MCF 10A (cell line): ENCODE measurements around the gene AGPAT4. TPM values are rescaled to one million over a fixed set of nuclear protein-coding genes. Genes with fewer than 3 reads are reported as not detected.

Source experiments
- BruUV-seq: library from RNA; stranded (reverse); fragments of 400-500 nt; replicated peaks from 2 replicates; lab custom pipeline; 2021; lab: Mats Ljungman, UMichigan
- CTCF ChIA-PET: fragments of 300-600 bp; sonication (Branson Sonifier 250); formaldehyde crosslinking; extraction: SDS; loops from one replicate; lab custom pipeline; 2021; ENCODE audit warnings: antibody characterized with exemption, inconsistent platforms; lab: Yijun Ruan, JAX
- POLR2A ChIA-PET: fragments of 300-600, 350-650 bp; sonication (Branson Sonifier 250); formaldehyde crosslinking; extraction: SDS; loops from one replicate; lab custom pipeline; 2020; ENCODE audit warnings: antibody characterized with exemption, inconsistent platforms; lab: Yijun Ruan, JAX
- DNase-seq: peaks from one replicate; pipeline ENCODE4 v3.0.0-alpha.2; 2018; ENCODE audit not compliant: unreplicated experiment
- H3K27ac Mint-ChIP-seq: one replicate; pipeline ENCODE4 v1.8.0; 2022; ENCODE audit warnings: mild to moderate bottlenecking, low read depth, mixed read lengths; ENCODE audit not compliant: unreplicated experiment
- H3K27me3 Mint-ChIP-seq: one replicate; pipeline ENCODE4 v1.8.0; 2022; ENCODE audit warnings: mixed read lengths; ENCODE audit not compliant: insufficient read depth, unreplicated experiment
- H3K36me3 Mint-ChIP-seq: one replicate; pipeline ENCODE4 v1.8.0; 2022; ENCODE audit warnings: mild to moderate bottlenecking, moderate library complexity, mixed read lengths; ENCODE audit not compliant: insufficient read depth, unreplicated experiment
- H3K4me1 Mint-ChIP-seq: one replicate; pipeline ENCODE4 v1.8.0; 2022; ENCODE audit warnings: mixed read lengths; ENCODE audit not compliant: insufficient read depth, unreplicated experiment
- H3K4me3 Mint-ChIP-seq: one replicate; pipeline ENCODE4 v1.8.0; 2022; ENCODE audit warnings: mild to moderate bottlenecking, moderate library complexity, mixed read lengths; ENCODE audit not compliant: unreplicated experiment
- H3K9me3 Mint-ChIP-seq: one replicate; pipeline ENCODE4 v1.8.0; 2022; ENCODE audit warnings: mixed read lengths; ENCODE audit not compliant: unreplicated experiment
- CTCF ChIP-seq: fragments of 200-600 bp; IDR thresholded peaks from one replicate; pipeline ENCODE4 v1.8.0; 2022; ENCODE audit warnings: antibody characterized with exemption, mild to moderate bottlenecking; ENCODE audit not compliant: unreplicated experiment
- intact Hi-C: fragments of 100-400 bp; cut with micrococcal nuclease; formaldehyde crosslinking; loops from 2 replicates; pipeline ENCODE4 v1.14.1; 2022
- total RNA-seq: library from RNA; stranded (reverse); gene quantifications from 2 replicates; pipeline ENCODE4 v1.2.3, GENCODE V29; 2022

Gene AGPAT4
- total RNA-seq, 1 experiment from 2014 or later: 5.6 TPM

GRCh38 chr6:161281092-161281491 lies 7.2 kb upstream of the AGPAT4 start:
- Mint-ChIP-seq H3K4me1 (no peaks in the 10 kb centered on the region), H3K4me3 (no peak overlapping the region), H3K27me3 (no peaks in the 10 kb centered on the region), H3K36me3 (no peaks in the 10 kb centered on the region), H3K27ac (no peak overlapping the region), H3K9me3 (peaks cover 10% of the 10 kb centered on the region)
- ChIA-PET CTCF (interaction anchor here (1.0 kb wide), 1 partner anchor 184 kb away, joined by 3 read pairs; no protein-coding TSS in a partner anchor), POLR2A (interaction anchor here (0.6 kb wide), 1 partner anchor 148 kb away, joined by 3 read pairs; no protein-coding TSS in a partner anchor)
- no TSS peak for BruUV-seq
- DNase-seq: no peak
- intact Hi-C loops: no loop called here
- no peak for TF ChIP-seq CTCF

GRCh38 chr6:161279677-161280415 lies 6.0 kb upstream of the AGPAT4 start:
- intact Hi-C loops: no loop called here
- DNase-seq: no peak
- Mint-ChIP-seq H3K27me3 (no peaks in the 10 kb centered on the region), H3K9me3 (peaks cover 10% of the 10 kb centered on the region), H3K36me3 (no peaks in the 10 kb centered on the region), H3K4me1 (no peaks in the 10 kb centered on the region), H3K27ac (no peak overlapping the region), H3K4me3 (no peak overlapping the region)
- ChIA-PET POLR2A (interaction anchor here (0.7 kb wide), 1 partner anchor 11 kb away, joined by 3 read pairs; no protein-coding TSS in a partner anchor), CTCF (interaction anchor here (0.5 to 1.0 kb wide), 2 partner anchors 182 to 233 kb away, joined by 3 to 5 read pairs; no protein-coding TSS in a partner anchor)
- no TSS peak for BruUV-seq
- no peak for TF ChIP-seq CTCF

- CTCF ChIA-PET: interaction anchor here (1.0 kb wide), 1 partner anchor 95 kb away, joined by 6 read pairs; no protein-coding TSS in a partner anchor
- intact Hi-C loops: no loop called here
These were observed 2.8 kb upstream of the AGPAT4 start for GRCh38 chr6:161276605-161277155.

More at GRCh38 chr6:161276605-161277155, 2.8 kb upstream of the AGPAT4 start:
- TF ChIP-seq CTCF: no peak
- POLR2A ChIA-PET: no interaction called here
- peaks cover 10% of the 10 kb centered on the region for H3K9me3 Mint-ChIP-seq
- H3K4me3 Mint-ChIP-seq: no peak overlapping the region
- peaks cover 10% of the 10 kb centered on the region for H3K4me1 Mint-ChIP-seq
- no peak overlapping the region for H3K27ac Mint-ChIP-seq
- no peaks in the 10 kb centered on the region for H3K27me3 Mint-ChIP-seq
- no peaks in the 10 kb centered on the region for H3K36me3 Mint-ChIP-seq
- no TSS peak for BruUV-seq
- no peak for DNase-seq
